Sigmoid colon (tissue), 7 donors: ENCODE measurements around the gene TAF10. TPM values are rescaled to one million over a fixed set of nuclear protein-coding genes. Genes with fewer than 3 reads are reported as not detected.

Experiments
- DNase-seq: peaks from one replicate; pipeline ENCODE4 v3.0.0-alpha.2; 2019
- H3K27ac ChIP-seq, 4 donors: fragments of 200-600 bp; sonication (generic); one replicate each; pipeline ENCODE4 v1.5.1; 2016 to 2019; ENCODE audit warnings: mild to moderate bottlenecking in 1 of 4
- H3K27me3 ChIP-seq, 3 donors: fragments of 200-600 bp; sonication (generic); one replicate each; pipeline ENCODE4 v1.5.1; 2019; ENCODE audit warnings: mild to moderate bottlenecking in 1 of 3
- H3K36me3 ChIP-seq, 4 donors: fragments of 200-600 bp; sonication (generic); one replicate each; pipeline ENCODE4 v1.5.1; 2016 to 2019
- H3K4me1 ChIP-seq, 4 donors: fragments of 200-600 bp; sonication (generic); one replicate each; pipeline ENCODE4 v1.5.1; 2017 to 2019
- H3K4me3 ChIP-seq, 4 donors: fragments of 200-600 bp; sonication (generic); one replicate each; pipeline ENCODE4 v1.5.1; 2017 to 2019; ENCODE audit warnings: mild to moderate bottlenecking in 2 of 4, moderate library complexity in 1 of 4
- H3K9me3 ChIP-seq, 4 donors: fragments of 200-600 bp in 3 of 4; sonication (generic) in 3 of 4; one replicate each; pipeline versions ENCODE4 v1.5.1 to v1.6.1; 2013 to 2019
- CTCF ChIP-seq, 4 experiments: fragments of 450-650 bp in 3 of 4; fragments of 200-600 bp in 1 of 4; IDR thresholded peaks; one replicate each; pipeline ENCODE4 v1.5.1; 2016 to 2019; ENCODE audit warnings: antibody characterized with exemption in 4 of 4, mild to moderate bottlenecking in 3 of 4, moderate library complexity in 2 of 4
- EP300 ChIP-seq, 4 donors: sonication (generic); formaldehyde crosslinking; IDR thresholded peaks; one replicate each; pipeline ENCODE4 v1.6.1; 2017; ENCODE audit warnings: antibody characterized with exemption in 4 of 4
- POLR2A ChIP-seq, 2 donors: fragments of 450-650 bp; IDR thresholded peaks; one replicate each; pipeline ENCODE4 v1.6.1; 2016; ENCODE audit warnings: antibody characterized with exemption in 2 of 2, mild to moderate bottlenecking in 2 of 2, moderate library complexity in 2 of 2
- POLR2AphosphoS5 ChIP-seq, 4 donors: sonication (generic); formaldehyde crosslinking; IDR thresholded peaks; one replicate each; pipeline ENCODE4 v1.6.1; 2017; ENCODE audit warnings: antibody characterized with exemption in 4 of 4
- WGBS, 2 donors: extraction: QIAGEN DNeasy Blood & Tissue Kit; methylation state at CpG; one replicate each; pipeline ENCODE4 v1.1.7; 2013; 5-methylcytosine and 5-hydroxymethylcytosine counted together
- intact Hi-C: fragments of 100-400 bp; cut with DNase I; formaldehyde crosslinking; loops from one replicate; pipeline ENCODE4 v1.15.1; 2023
- polyA plus RNA-seq, 3 donors: library from polyadenylated mRNA; stranded (reverse); fragments of 200-250 nt; gene quantifications; one replicate each; pipeline ENCODE4 v1.2.3, GENCODE V29; 2013
- total RNA-seq, 4 donors: library from RNA; depleted of rRNA; stranded (reverse); fragments of >200 nt; gene quantifications; one replicate each; pipeline ENCODE4 v1.1.0, GENCODE V29; 2016
- donor health status: healthy with polysubstance abuse.
- donor health status: Bipolar disorder and iron deficiency.
- donor health status: healthy.

Gene TAF10
- total and polyA plus RNA-seq, 7 donors = 33.2 to 148 (median 60.0) TPM

- 87 to 91% methylated on average over 31 of the region's 31 CpGs for WGBS, 2 donors
- Histone ChIP-seq H3K36me3 (peaks cover 22 to 57% (median 34%) of the 10 kb centered on the region in 4 donors), H3K9me3 (no peaks in the 10 kb centered on the region), H3K27me3 (no peaks in the 10 kb centered on the region), H3K4me1 (peaks cover 0 to 7% (median 5%) of the 10 kb centered on the region in 4 donors), H3K4me3 (no peak overlapping the region), H3K27ac (no peak overlapping the region)
- TF ChIP-seq POLR2A (IDR thresholded peaks at IDR 0.05) = no peak
- TF ChIP-seq POLR2AphosphoS5 (IDR thresholded peaks at IDR 0.05) = no peak
- TF ChIP-seq CTCF (IDR thresholded peaks at IDR 0.05) = no peak
- no peak for TF ChIP-seq EP300 (IDR thresholded peaks at IDR 0.05)
- no peak for DNase-seq
- intact Hi-C loops = no loop called here
These were observed 11.7 kb upstream of the TAF10 start for GRCh38 chr11:6623391-6624363.

- intact Hi-C loops = no loop called here
- H3K36me3 ChIP-seq = peaks cover 22 to 47% (median 31%) of the 10 kb centered on the region in 4 donors
- H3K4me3 ChIP-seq = no peak overlapping the region
- DNase-seq = no peak
- WGBS, 2 donors = 88 to 90% methylated on average over 24 of the region's 24 CpGs
- no peak for TF ChIP-seq EP300 (IDR thresholded peaks at IDR 0.05)
- TF ChIP-seq CTCF (IDR thresholded peaks at IDR 0.05) = no peak
- TF ChIP-seq POLR2AphosphoS5 (IDR thresholded peaks at IDR 0.05) = no peak
- TF ChIP-seq POLR2A (IDR thresholded peaks at IDR 0.05) = no peak
- H3K4me1 ChIP-seq = peaks cover 0 to 19% (median 16%) of the 10 kb centered on the region in 4 donors
- no peaks in the 10 kb centered on the region for H3K27me3 ChIP-seq
- H3K27ac ChIP-seq = no peak overlapping the region
- H3K9me3 ChIP-seq = no peaks in the 10 kb centered on the region
These were observed 10.5 kb upstream of the TAF10 start for GRCh38 chr11:6622261-6623171.

- Histone ChIP-seq H3K36me3 (peaks cover 16 to 43% (median 27%) of the 10 kb centered on the region in 4 donors), H3K9me3 (no peaks in the 10 kb centered on the region), H3K27ac (no peak overlapping the region), H3K4me3 (no peak overlapping the region), H3K4me1 (peaks cover 0 to 24% (median 22%) of the 10 kb centered on the region in 4 donors), H3K27me3 (no peaks in the 10 kb centered on the region)
- WGBS, 2 donors = 87 to 90% methylated on average over 16 of the region's 16 CpGs
- DNase-seq = no peak
- TF ChIP-seq POLR2AphosphoS5 (IDR thresholded peaks at IDR 0.05) (no peak), POLR2A (IDR thresholded peaks at IDR 0.05) (no peak), EP300 (IDR thresholded peaks at IDR 0.05) (no peak), CTCF (IDR thresholded peaks at IDR 0.05) (no peak)
- intact Hi-C loops = no loop called here
These were observed 9.7 kb upstream of the TAF10 start for GRCh38 chr11:6621711-6622211.

GRCh38 chr11:6620636-6621035 is 8.6 kb upstream of the TAF10 start:
- Histone ChIP-seq H3K36me3 (peaks cover 11 to 43% (median 20%) of the 10 kb centered on the region in 4 donors), H3K27ac (peak overlapping the region in 1 of 4 donors; percentile 98), H3K4me3 (no peak overlapping the region), H3K9me3 (no peaks in the 10 kb centered on the region), H3K4me1 (peaks cover 0 to 24% (median 22%) of the 10 kb centered on the region in 4 donors), H3K27me3 (no peaks in the 10 kb centered on the region)
- 32 to 83% methylated on average over 1 of the region's 1 CpG for WGBS, 2 donors
- intact Hi-C loops = no loop called here
- no peak for DNase-seq
- no peak for TF ChIP-seq CTCF (IDR thresholded peaks at IDR 0.05)
- TF ChIP-seq POLR2AphosphoS5 (IDR thresholded peaks at IDR 0.05) = no peak
- TF ChIP-seq POLR2A (IDR thresholded peaks at IDR 0.05) = no peak
- TF ChIP-seq EP300 (IDR thresholded peaks at IDR 0.05) = no peak
